GM12878 (cell line): ENCODE measurements around the gene SLC35E3. TPM values are rescaled to one million over a fixed set of nuclear protein-coding genes. Genes with fewer than 3 reads are reported as not detected.

Source experiments
- ATAC-seq: fragments of 200-7000 bp; cut with Tn5 transposase; 3 replicates; pipeline ENCODE4 v1.9.1; 2020; ENCODE audit warnings: mild to moderate bottlenecking, moderate library complexity
- BruUV-seq: library from RNA; stranded (reverse); fragments of 400-500 nt; replicated peaks from 2 replicates; lab custom pipeline; 2021; lab: Mats Ljungman, UMichigan
- CTCF ChIA-PET: fragments of 300-600 bp; sonication (Branson Sonifier 250); formaldehyde crosslinking; extraction: SDS; loops from one replicate; lab custom pipeline; 2021; ENCODE audit warnings: inconsistent platforms; lab: Yijun Ruan, JAX
- POLR2A ChIA-PET: fragments of 350-600 bp; formaldehyde crosslinking; extraction: SDS; loops from one replicate; lab custom pipeline; 2021; ENCODE audit warnings: inconsistent platforms; lab: Charles Lee
- RAD21 ChIA-PET: fragments of 300-600 bp; sonication (Branson Sonifier 250); formaldehyde crosslinking; loops from one replicate; lab custom pipeline; 2023; ENCODE audit warnings: antibody characterized with exemption; ENCODE audit not compliant: unreplicated experiment; lab: Charles Lee
- SMC1A ChIA-PET: fragments of 300-600 bp; sonication (Branson Sonifier 250); formaldehyde crosslinking; loops from one replicate; lab custom pipeline; 2023; ENCODE audit not compliant: unreplicated experiment, uncharacterized antibody; lab: Charles Lee
- DNase-seq: peaks from one replicate; pipeline ENCODE4 v3.0.0-alpha.2; 2011; ENCODE audit warnings: low read depth, low spot score
- FAIRE-seq: peaks from 3 replicates; lab custom pipeline; 2011; peaks lifted over from hg19 to GRCh38; lab: Jason Lieb, UNC
- H2AFZ ChIP-seq: 2 replicates; pipeline ENCODE4 v1.6.0; 2011; ENCODE audit warnings: low read depth, low read length, control low read depth; ENCODE audit not compliant: control insufficient read depth
- H3K27ac ChIP-seq: 2 replicates; pipeline ENCODE4 v1.5.1; 2011; ENCODE audit warnings: control low read depth; ENCODE audit not compliant: control insufficient read depth, insufficient read depth
- H3K27me3 ChIP-seq, 2 experiments: replicated peaks in 1 of 2; 2 replicates each; pipeline versions ENCODE4 v1.6.0 to v1.6.1; 2011; ENCODE audit warnings: low read length in 1 of 2; ENCODE audit not compliant: control insufficient read depth in 2 of 2, insufficient read depth in 2 of 2
- H3K36me3 ChIP-seq, 2 experiments: 2 replicates each; pipeline ENCODE4 v1.5.1; 2011; ENCODE audit warnings: low read length in 1 of 2; ENCODE audit not compliant: control insufficient read depth in 2 of 2, insufficient read depth in 2 of 2
- H3K4me1 ChIP-seq: 2 replicates; pipeline ENCODE4 v1.6.1; 2011; ENCODE audit warnings: mild to moderate bottlenecking, low read length, moderate library complexity, mixed read lengths; ENCODE audit not compliant: control insufficient read depth, insufficient read depth
- H3K4me2 ChIP-seq: 2 replicates; pipeline ENCODE4 v1.6.0; 2011; ENCODE audit warnings: control low read depth; ENCODE audit not compliant: control insufficient read depth, insufficient read depth
- H3K4me3 ChIP-seq: fragments of 200-600 bp; sonication (generic); 2 replicates; pipeline ENCODE4 v1.5.1; 2016
- H3K79me2 ChIP-seq: 2 replicates; pipeline ENCODE4 v1.6.0; 2011; ENCODE audit warnings: low read length; ENCODE audit not compliant: control insufficient read depth, insufficient read depth
- H3K9ac ChIP-seq: 2 replicates; pipeline ENCODE4 v1.8.0; 2011; ENCODE audit warnings: low read length, control low read depth, mixed read lengths; ENCODE audit not compliant: control insufficient read depth, insufficient read depth
- H3K9me3 ChIP-seq: replicated peaks from 3 replicates; pipeline ENCODE4 v1.5.1; 2011; ENCODE audit warnings: mild to moderate bottlenecking, low read length; ENCODE audit not compliant: control insufficient read depth, insufficient read depth
- H4K20me1 ChIP-seq: 2 replicates; pipeline ENCODE4 v1.6.0; 2011; ENCODE audit not compliant: control insufficient read depth, insufficient read depth
- ATF7 ChIP-seq: fragments of 450-650 bp; IDR thresholded peaks from 2 replicates; pipeline ENCODE4 v1.6.1; 2016; ENCODE audit warnings: low read depth, mild to moderate bottlenecking
- BCL11A ChIP-seq: IDR thresholded peaks from 2 replicates; pipeline ENCODE4 v1.6.1; 2011; ENCODE audit warnings: low read depth, low read length
- CREB1 ChIP-seq: IDR thresholded peaks from 2 replicates; pipeline ENCODE4 v1.6.1; 2012; ENCODE audit warnings: low read depth, mild to moderate bottlenecking, inconsistent platforms
- FOXM1 ChIP-seq: IDR thresholded peaks from 2 replicates; pipeline ENCODE4 v1.6.1; 2012; ENCODE audit warnings: low read depth, mild to moderate bottlenecking, inconsistent platforms, low read length, moderate library complexity
- IKZF1 ChIP-seq: fragments of 450-650 bp; conservative IDR thresholded peaks from 2 replicates; pipeline ENCODE4 v1.6.1; 2017; ENCODE audit warnings: antibody characterized with exemption, mild to moderate bottlenecking
- IRF4 ChIP-seq: IDR thresholded peaks from 2 replicates; pipeline ENCODE4 v1.6.1; 2011; ENCODE audit warnings: low read depth, low read length
- LARP7 ChIP-seq: fragments of 450-650 bp; IDR thresholded peaks from 2 replicates; pipeline ENCODE4 v1.6.1; 2017; ENCODE audit warnings: mild to moderate bottlenecking
- MYC ChIP-seq: IDR thresholded peaks from 2 replicates; pipeline ENCODE4 v1.6.1; 2011; ENCODE audit warnings: mild to moderate bottlenecking, low read length, moderate library complexity, inconsistent platforms; ENCODE audit not compliant: insufficient read depth, insufficient replicate concordance, insufficient read length, severe bottlenecking
- PAX8 ChIP-seq: fragments of 450-650 bp; IDR thresholded peaks from 2 replicates; pipeline ENCODE4 v1.6.1; 2017; ENCODE audit warnings: mild to moderate bottlenecking, moderate library complexity
- PML ChIP-seq: IDR thresholded peaks from 2 replicates; pipeline ENCODE4 v1.6.1; 2012; ENCODE audit warnings: low read length, inconsistent platforms
- SIN3A ChIP-seq: IDR thresholded peaks from 2 replicates; pipeline ENCODE4 v1.6.1; 2012; ENCODE audit warnings: low read depth, low read length, improper control_type of control experiment
- SKIL ChIP-seq: fragments of 450-650 bp; IDR thresholded peaks from 2 replicates; pipeline ENCODE4 v1.6.1; 2017; ENCODE audit warnings: mild to moderate bottlenecking, low read depth, inconsistent platforms; ENCODE audit not compliant: poor library complexity, severe bottlenecking
- ZSCAN29 ChIP-seq: fragments of 450-650 bp; IDR thresholded peaks from 2 replicates; pipeline ENCODE4 v1.6.1; 2017; ENCODE audit warnings: mild to moderate bottlenecking, moderate library complexity
- WGBS: methylation state at CpG from one replicate; pipeline ENCODE4 v1.1.6; 2016; ENCODE audit warnings: low lambda C conversion rate; ENCODE audit not compliant: insufficient replicate concordance, insufficient coverage; ENCODE audit errors: missing lambda C conversion rate; 5-methylcytosine and 5-hydroxymethylcytosine counted together
- in situ Hi-C: fragments of 300-500 bp; cut with MboI; formaldehyde crosslinking; loops from 9 replicates; pipeline ENCODE4 v1.14.3; 2018; ENCODE audit warnings: mixed read lengths
- intact Hi-C: fragments of 100-400 bp; cut with micrococcal nuclease; formaldehyde crosslinking; loops from one replicate; pipeline ENCODE4 v1.14.2; 2022; ENCODE audit not compliant: unreplicated experiment
- polyA plus RNA-seq, 11 experiments: library from polyadenylated mRNA; depleted of rRNA in 4 of 11; unstranded in 6 of 11; stranded (reverse) in 5 of 11; fragments of >200 nt; fragmentation: Nextera tagmentation in 4 of 11; fragmentation: Illumina TruSeq in 1 of 11; extraction: Ambion mirVana in 4 of 11; extraction: Trizol in 1 of 11; gene quantifications; 1 replicate in 1 of 11; 2 replicates in 10 of 11; pipeline versions ENCODE4 v1.2.1 to v1.2.3, GENCODE V29; 2011 to 2016; ENCODE audit warnings: inconsistent platforms in 2 of 11, missing spikeins in 2 of 11, low read depth in 1 of 11
- total RNA-seq, 4 experiments: library from RNA; depleted of rRNA in 3 of 4; stranded (reverse); fragments of >200 nt in 3 of 4; fragmentation: Illumina TruSeq in 1 of 4; extraction: Trizol in 1 of 4; gene quantifications; 2 replicates each; pipeline versions ENCODE4 v1.2.1 to v1.2.3, GENCODE V29; 2013 to 2021
- TF ChIP-seq, protein P1 (sequence below): IDR thresholded peaks from 2 replicates; pipeline ENCODE4 v1.6.1; 2012; ENCODE audit warnings: low read depth, low read length, improper control_type of control experiment
- TF ChIP-seq, protein P2 (sequence below): fragments of 450-650 bp; conservative IDR thresholded peaks from 2 replicates; pipeline ENCODE4 v1.6.1; 2017; ENCODE audit warnings: mild to moderate bottlenecking, moderate library complexity

Gene SLC35E3
- total and polyA plus RNA-seq, 10 of the 15 experiments (the other 5 are each of a cell fraction or from before 2014, with no cell fraction given) = 3.6 to 19.8 (median 6.1) TPM

- Histone ChIP-seq H2AFZ (no peak overlapping the region), H3K4me1 (no peaks in the 10 kb centered on the region), H3K27ac (no peak overlapping the region), H3K27me3 (no peaks in the 10 kb centered on the region), H3K36me3 (peaks cover 0 to under 1% of the 10 kb centered on the region in 2 experiments; a peak in 1 of 4 replicates), H3K9me3 (no peaks in the 10 kb centered on the region), H4K20me1 (no peaks in the 10 kb centered on the region), H3K4me3 (no peak overlapping the region), H3K79me2 (no peaks in the 10 kb centered on the region), H3K4me2 (no peak overlapping the region), H3K9ac (no peak overlapping the region)
- intact Hi-C loops (no loop called here), in situ Hi-C loops (no loop called here)
- 96% methylated on average over 8 of the region's 8 CpGs for WGBS
- POLR2A ChIA-PET = interaction anchor here (0.6 to 1.1 kb wide), 2 partner anchors 15 to 200 kb away, joined by 3 to 4 read pairs; no protein-coding TSS in a partner anchor
- TF ChIP-seq, protein P1, sequence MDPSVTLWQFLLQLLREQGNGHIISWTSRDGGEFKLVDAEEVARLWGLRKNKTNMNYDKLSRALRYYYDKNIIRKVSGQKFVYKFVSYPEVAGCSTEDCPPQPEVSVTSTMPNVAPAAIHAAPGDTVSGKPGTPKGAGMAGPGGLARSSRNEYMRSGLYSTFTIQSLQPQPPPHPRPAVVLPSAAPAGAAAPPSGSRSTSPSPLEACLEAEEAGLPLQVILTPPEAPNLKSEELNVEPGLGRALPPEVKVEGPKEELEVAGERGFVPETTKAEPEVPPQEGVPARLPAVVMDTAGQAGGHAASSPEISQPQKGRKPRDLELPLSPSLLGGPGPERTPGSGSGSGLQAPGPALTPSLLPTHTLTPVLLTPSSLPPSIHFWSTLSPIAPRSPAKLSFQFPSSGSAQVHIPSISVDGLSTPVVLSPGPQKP = no peak
- TF ChIP-seq SIN3A (no peak), FOXM1 (no peak), MYC (no peak), SKIL (no peak), BCL11A (no peak), IRF4 (no peak), ZSCAN29 (no peak), CREB1 (no peak), IKZF1 (no peak), LARP7 (no peak), PML (no peak), ATF7 (no peak), PAX8 (no peak)
- TF ChIP-seq, protein P2, sequence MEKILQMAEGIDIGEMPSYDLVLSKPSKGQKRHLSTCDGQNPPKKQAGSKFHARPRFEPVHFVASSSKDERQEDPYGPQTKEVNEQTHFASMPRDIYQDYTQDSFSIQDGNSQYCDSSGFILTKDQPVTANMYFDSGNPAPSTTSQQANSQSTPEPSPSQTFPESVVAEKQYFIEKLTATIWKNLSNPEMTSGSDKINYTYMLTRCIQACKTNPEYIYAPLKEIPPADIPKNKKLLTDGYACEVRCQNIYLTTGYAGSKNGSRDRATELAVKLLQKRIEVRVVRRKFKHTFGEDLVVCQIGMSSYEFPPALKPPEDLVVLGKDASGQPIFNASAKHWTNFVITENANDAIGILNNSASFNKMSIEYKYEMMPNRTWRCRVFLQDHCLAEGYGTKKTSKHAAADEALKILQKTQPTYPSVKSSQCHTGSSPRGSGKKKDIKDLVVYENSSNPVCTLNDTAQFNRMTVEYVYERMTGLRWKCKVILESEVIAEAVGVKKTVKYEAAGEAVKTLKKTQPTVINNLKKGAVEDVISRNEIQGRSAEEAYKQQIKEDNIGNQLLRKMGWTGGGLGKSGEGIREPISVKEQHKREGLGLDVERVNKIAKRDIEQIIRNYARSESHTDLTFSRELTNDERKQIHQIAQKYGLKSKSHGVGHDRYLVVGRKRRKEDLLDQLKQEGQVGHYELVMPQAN = no peak
- CTCF ChIA-PET = interaction anchor here (1.0 kb wide), 1 partner anchor 10 kb away, joined by 4 read pairs; no protein-coding TSS in a partner anchor
- DNase-seq = no peak
- RAD21 ChIA-PET = no interaction called here
- no peak for FAIRE-seq
- no peak for ATAC-seq
- no TSS peak for BruUV-seq
- SMC1A ChIA-PET = interaction anchor here (1.7 kb wide), 1 partner anchor 10 kb away, joined by 6 read pairs; no protein-coding TSS in a partner anchor
Measured at GRCh38 chr12:68761901-68762630, 16.1 kb downstream of the SLC35E3 start.
